GM23338 (cell line): ENCODE measurements around the gene PRR36.

Experiments used
- CREB1 ChIP-seq: fragments of 250-450 bp; sonication (Bioruptor Pico); IDR thresholded peaks from 2 replicates; pipeline ENCODE4 v1.5.0; 2020; ENCODE audit warnings: low read depth, mild to moderate bottlenecking, moderate library complexity
- CTCF ChIP-seq, 2 experiments: fragments of 200-600 bp in 1 of 2; sonication (generic) in 1 of 2; conservative IDR thresholded peaks; 2 replicates each; pipeline versions ENCODE4 v1.5.1 to v1.6.1; 2016 to 2017; ENCODE audit warnings: antibody characterized with exemption in 2 of 2, low read depth in 2 of 2, mild to moderate bottlenecking in 2 of 2, moderate library complexity in 1 of 2
- ETS1 ChIP-seq: IDR thresholded peaks from 2 replicates; pipeline ENCODE4 v1.6.1; 2016; ENCODE audit warnings: antibody characterized with exemption
- EZH2 ChIP-seq: fragments of 200-600 bp; sonication (generic); IDR thresholded peaks from one replicate; pipeline ENCODE4 v1.8.0; 2017; ENCODE audit warnings: antibody characterized with exemption, mild to moderate bottlenecking, low read depth; ENCODE audit not compliant: unreplicated experiment
- EZH2phosphoT487 ChIP-seq: fragments of 200-600 bp; sonication (generic); IDR thresholded peaks from one replicate; pipeline ENCODE4 v1.8.1; 2018; ENCODE audit warnings: antibody characterized with exemption; ENCODE audit not compliant: unreplicated experiment
- JUNB ChIP-seq: IDR thresholded peaks from one replicate; pipeline ENCODE4 v1.6.1; 2016; ENCODE audit warnings: antibody characterized with exemption; ENCODE audit not compliant: unreplicated experiment
- NANOG ChIP-seq: IDR thresholded peaks from 2 replicates; pipeline ENCODE4 v1.6.1; 2016; ENCODE audit warnings: antibody characterized with exemption, borderline replicate concordance
- POLR2AphosphoS5 ChIP-seq: IDR thresholded peaks from 2 replicates; pipeline ENCODE4 v1.6.1; 2016; ENCODE audit warnings: antibody characterized with exemption, low read depth
- STAT1 ChIP-seq: IDR thresholded peaks from one replicate; pipeline ENCODE4 v1.6.1; 2016; ENCODE audit warnings: antibody characterized with exemption; ENCODE audit not compliant: unreplicated experiment
- ZNF114 ChIP-seq: fragments of 250-450 bp; sonication (Bioruptor Pico); IDR thresholded peaks from 2 replicates; pipeline ENCODE4 v1.5.0; 2020; ENCODE audit warnings: mild to moderate bottlenecking, moderate library complexity
- ZNF331 ChIP-seq: fragments of 250-450 bp; sonication (Bioruptor Pico); IDR thresholded peaks from 2 replicates; pipeline ENCODE4 v1.5.0; 2020; ENCODE audit warnings: low read depth, mild to moderate bottlenecking, moderate library complexity
- ZNF462 ChIP-seq: fragments of 250-450 bp; sonication (Bioruptor Pico); IDR thresholded peaks from 2 replicates; pipeline ENCODE4 v1.5.0; 2020; ENCODE audit warnings: mild to moderate bottlenecking, moderate library complexity
- TF ChIP-seq, protein P1 (sequence below): IDR thresholded peaks from one replicate; pipeline ENCODE4 v1.6.1; 2018; ENCODE audit warnings: antibody characterized with exemption; ENCODE audit not compliant: unreplicated experiment

GRCh38 chr19:7862413-7862951 lies 11.7 kb downstream of the PRR36 start:
- TF ChIP-seq CTCF (conservative IDR thresholded peaks at IDR 0.05; ENCODE audit: low read depth in 2 of 2) = no peak
- TF ChIP-seq POLR2AphosphoS5 = peak; percentile 45; the same call in 1 of the 2 replicates
- 0 out of 2 replicates have a peak, but pooled peaks have one; percentile 11 for TF ChIP-seq CREB1 (CRISPR knock-in tag)
- no peak for TF ChIP-seq NANOG
- no peak for TF ChIP-seq JUNB
- TF ChIP-seq ZNF331 = no peak
- TF ChIP-seq EZH2 = no peak
- TF ChIP-seq, protein P1, sequence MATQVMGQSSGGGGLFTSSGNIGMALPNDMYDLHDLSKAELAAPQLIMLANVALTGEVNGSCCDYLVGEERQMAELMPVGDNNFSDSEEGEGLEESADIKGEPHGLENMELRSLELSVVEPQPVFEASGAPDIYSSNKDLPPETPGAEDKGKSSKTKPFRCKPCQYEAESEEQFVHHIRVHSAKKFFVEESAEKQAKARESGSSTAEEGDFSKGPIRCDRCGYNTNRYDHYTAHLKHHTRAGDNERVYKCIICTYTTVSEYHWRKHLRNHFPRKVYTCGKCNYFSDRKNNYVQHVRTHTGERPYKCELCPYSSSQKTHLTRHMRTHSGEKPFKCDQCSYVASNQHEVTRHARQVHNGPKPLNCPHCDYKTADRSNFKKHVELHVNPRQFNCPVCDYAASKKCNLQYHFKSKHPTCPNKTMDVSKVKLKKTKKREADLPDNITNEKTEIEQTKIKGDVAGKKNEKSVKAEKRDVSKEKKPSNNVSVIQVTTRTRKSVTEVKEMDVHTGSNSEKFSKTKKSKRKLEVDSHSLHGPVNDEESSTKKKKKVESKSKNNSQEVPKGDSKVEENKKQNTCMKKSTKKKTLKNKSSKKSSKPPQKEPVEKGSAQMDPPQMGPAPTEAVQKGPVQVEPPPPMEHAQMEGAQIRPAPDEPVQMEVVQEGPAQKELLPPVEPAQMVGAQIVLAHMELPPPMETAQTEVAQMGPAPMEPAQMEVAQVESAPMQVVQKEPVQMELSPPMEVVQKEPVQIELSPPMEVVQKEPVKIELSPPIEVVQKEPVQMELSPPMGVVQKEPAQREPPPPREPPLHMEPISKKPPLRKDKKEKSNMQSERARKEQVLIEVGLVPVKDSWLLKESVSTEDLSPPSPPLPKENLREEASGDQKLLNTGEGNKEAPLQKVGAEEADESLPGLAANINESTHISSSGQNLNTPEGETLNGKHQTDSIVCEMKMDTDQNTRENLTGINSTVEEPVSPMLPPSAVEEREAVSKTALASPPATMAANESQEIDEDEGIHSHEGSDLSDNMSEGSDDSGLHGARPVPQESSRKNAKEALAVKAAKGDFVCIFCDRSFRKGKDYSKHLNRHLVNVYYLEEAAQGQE = no peak
- TF ChIP-seq ZNF114 (CRISPR knock-in tag) = no peak
- TF ChIP-seq EZH2phosphoT487 = no peak
- TF ChIP-seq ETS1 = no peak
- TF ChIP-seq ZNF462 (CRISPR knock-in tag) = no peak
- no peak for TF ChIP-seq STAT1
